Naive thymus-derived CD8-positive, alpha-beta T cell (primary cell): ENCODE results near the gene GPR142. TPM values are rescaled to one million over a fixed set of nuclear protein-coding genes. Genes with fewer than 3 reads are reported as not detected.

ENCODE experiments used
- ATAC-seq, 2 donors: fragments of 150-1000 bp; cut with Tn5 transposase in 1 of 2; sonication (Bioruptor Pico), chemical (Tn5 transposase) in 1 of 2; 1 replicate in 1 of 2; 2 replicates in 1 of 2; pipeline ENCODE4 v1.10.0; 2021; ENCODE audit warnings: mild to moderate bottlenecking in 2 of 2, moderate library complexity in 2 of 2
- POLR2A ChIA-PET: fragments of 350-600 bp; sonication (Branson Sonifier 250); formaldehyde crosslinking; loops from one replicate; lab custom pipeline; 2021; ENCODE audit warnings: antibody characterized with exemption; lab: Charles Lee
- DNase-seq, 10 donors: peaks; one replicate each; pipeline versions ENCODE4 v3.0.0 to v3.0.0-alpha.2; 2020 to 2022
- H3K27ac Mint-ChIP-seq, 10 donors: one replicate each; pipeline ENCODE4 v1.8.0; 2020 to 2022; ENCODE audit warnings: mild to moderate bottlenecking in 10 of 10, mixed read lengths in 10 of 10, moderate library complexity in 4 of 10, inconsistent platforms in 1 of 10
- H3K27me3 Mint-ChIP-seq, 5 donors: one replicate each; pipeline ENCODE4 v1.8.0; 2021 to 2022; ENCODE audit warnings: mixed read lengths in 5 of 5
- H3K36me3 Mint-ChIP-seq, 3 donors: one replicate each; pipeline ENCODE4 v1.8.0; 2020 to 2022; ENCODE audit warnings: mixed read lengths in 3 of 3, mild to moderate bottlenecking in 2 of 3, inconsistent platforms in 1 of 3
- H3K4me1 Mint-ChIP-seq, 4 donors: one replicate each; pipeline ENCODE4 v1.8.0; 2021 to 2022; ENCODE audit warnings: mixed read lengths in 4 of 4
- H3K4me3 Mint-ChIP-seq, 10 donors: one replicate each; pipeline ENCODE4 v1.8.0; 2020 to 2022; ENCODE audit warnings: mild to moderate bottlenecking in 10 of 10, mixed read lengths in 10 of 10, moderate library complexity in 6 of 10, inconsistent platforms in 1 of 10
- H3K9me3 Mint-ChIP-seq, 9 donors: one replicate each; pipeline ENCODE4 v1.8.0; 2020 to 2022; ENCODE audit warnings: mixed read lengths in 9 of 9, mild to moderate bottlenecking in 3 of 9, inconsistent platforms in 1 of 9, moderate library complexity in 1 of 9
- polyA plus RNA-seq, 3 donors: library from polyadenylated mRNA; unstranded; fragments of 300-500 nt; fragmentation: Illumina TruSeq; gene quantifications; one replicate each; pipeline ENCODE4 v1.2.3, GENCODE V29; 2021
- total RNA-seq, 8 experiments: library from RNA in 2 of 8; stranded (reverse) in 2 of 8; gene quantifications; one replicate each; pipeline ENCODE4 v1.2.3 and lab custom pipeline; 2021 to 2026

The GPR142 gene
- total and polyA plus RNA-seq, 5 experiments from 2014 or later: 0.10 TPM; not detected in 4

DNA sequence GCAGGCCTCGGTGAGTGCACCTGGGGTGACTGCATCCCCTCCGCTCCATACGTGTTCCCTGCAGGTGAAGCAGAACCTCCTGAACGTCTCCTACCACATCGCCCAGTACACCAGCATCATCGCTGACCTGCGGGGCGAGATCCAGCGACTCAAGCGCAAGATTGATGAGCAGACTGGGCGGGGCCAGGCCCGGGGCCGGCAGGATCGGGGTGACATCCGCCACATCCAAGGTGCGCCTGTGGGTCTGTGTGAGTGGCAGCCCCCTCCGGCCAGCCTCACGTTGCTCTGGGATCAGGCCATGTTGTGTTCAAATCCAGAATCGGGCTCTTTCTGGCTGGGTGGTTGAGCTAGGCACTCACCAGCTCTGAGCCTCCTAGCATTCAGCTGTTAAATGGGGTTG is 18.2 kb upstream of the GPR142 start:
- no peaks in the 10 kb centered on the region for H3K36me3 Mint-ChIP-seq
- H3K9me3 Mint-ChIP-seq: no peaks in the 10 kb centered on the region
- POLR2A ChIA-PET: no interaction called here
- DNase-seq: no peak
- H3K4me3 Mint-ChIP-seq: no peak overlapping the region
- H3K4me1 Mint-ChIP-seq: peaks cover 0 to 13% (median under 1%) of the 10 kb centered on the region in 4 donors
- peaks cover 9 to 44% (median 27%) of the 10 kb centered on the region in 5 donors for H3K27me3 Mint-ChIP-seq
- no peak for ATAC-seq
- no peak overlapping the region for H3K27ac Mint-ChIP-seq

DNA sequence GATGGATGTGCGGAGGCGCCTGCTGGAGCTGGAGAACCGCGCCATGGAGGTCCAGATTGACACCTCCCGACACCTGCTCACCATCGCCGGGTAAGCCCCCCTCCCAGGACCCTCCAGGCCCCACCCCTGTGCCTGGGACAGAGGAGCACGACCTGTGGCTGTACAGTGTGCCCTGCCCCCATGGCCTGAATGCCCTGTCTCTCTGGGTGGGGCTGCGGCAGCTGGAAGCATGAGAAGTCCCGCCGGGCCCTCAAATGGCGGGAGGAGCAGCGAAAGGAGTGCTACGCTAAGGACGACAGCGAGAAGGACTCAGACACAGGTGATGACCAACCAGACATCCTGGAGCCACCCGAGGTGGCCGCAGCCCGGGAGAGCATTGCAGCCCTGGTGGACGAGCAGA is 16.8 kb upstream of the GPR142 start:
- POLR2A ChIA-PET: no interaction called here
- no peaks in the 10 kb centered on the region for H3K36me3 Mint-ChIP-seq
- DNase-seq (no peak), ATAC-seq (no peak)
- H3K9me3 Mint-ChIP-seq: no peaks in the 10 kb centered on the region
- H3K27me3 Mint-ChIP-seq: peaks cover 9 to 57% (median 41%) of the 10 kb centered on the region in 5 donors
- H3K4me3 Mint-ChIP-seq: no peak overlapping the region
- no peak overlapping the region for H3K27ac Mint-ChIP-seq
- H3K4me1 Mint-ChIP-seq: peaks cover 0 to 18% (median 4%) of the 10 kb centered on the region in 4 donors

- Mint-ChIP-seq H3K4me1 (peaks cover 0 to 18% (median 4%) of the 10 kb centered on the region in 4 donors), H3K4me3 (no peak overlapping the region), H3K9me3 (no peaks in the 10 kb centered on the region), H3K27me3 (peaks cover 9 to 68% (median 47%) of the 10 kb centered on the region in 5 donors), H3K36me3 (no peaks in the 10 kb centered on the region), H3K27ac (no peak overlapping the region)
- peak in 1 of 2 donors; percentile 45 for ATAC-seq
- DNase-seq: no peak
- POLR2A ChIA-PET: no interaction called here
Measured at GRCh38 chr17:74351552-74352210, 15.6 kb upstream of the GPR142 start.

GRCh38 chr17:74353446-74354060 is 13.8 kb upstream of the GPR142 start:
- H3K27me3 Mint-ChIP-seq: peaks cover 7 to 65% (median 44%) of the 10 kb centered on the region in 5 donors
- H3K4me3 Mint-ChIP-seq: no peak overlapping the region
- POLR2A ChIA-PET: no interaction called here
- no peak overlapping the region for H3K27ac Mint-ChIP-seq
- no peaks in the 10 kb centered on the region for H3K9me3 Mint-ChIP-seq
- DNase-seq (no peak), ATAC-seq (no peak)
- no peaks in the 10 kb centered on the region for H3K36me3 Mint-ChIP-seq
- H3K4me1 Mint-ChIP-seq: peaks cover 0 to 22% (median 6%) of the 10 kb centered on the region in 4 donors

- H3K4me1 Mint-ChIP-seq: peaks cover 0 to 24% (median 6%) of the 10 kb centered on the region in 4 donors
- H3K36me3 Mint-ChIP-seq: no peaks in the 10 kb centered on the region
- POLR2A ChIA-PET: no interaction called here
- H3K9me3 Mint-ChIP-seq: no peaks in the 10 kb centered on the region
- no peak overlapping the region for H3K4me3 Mint-ChIP-seq
- ATAC-seq: peak; percentile 39 to 52
- H3K27ac Mint-ChIP-seq: no peak overlapping the region
- DNase-seq: peak in 4 of 10 donors; percentile 21 to 29 (median 22)
- peaks cover 11 to 71% (median 45%) of the 10 kb centered on the region in 5 donors for H3K27me3 Mint-ChIP-seq
Measured at GRCh38 chr17:74354123-74354522, 13.2 kb upstream of the GPR142 start.

- POLR2A ChIA-PET: no interaction called here
- H3K27me3 Mint-ChIP-seq: peaks cover 11 to 71% (median 45%) of the 10 kb centered on the region in 5 donors
- peaks cover 0 to 24% (median 6%) of the 10 kb centered on the region in 4 donors for H3K4me1 Mint-ChIP-seq
- H3K4me3 Mint-ChIP-seq: peak overlapping the region in 1 of 10 donors; percentile 14
- no peaks in the 10 kb centered on the region for H3K9me3 Mint-ChIP-seq
- H3K36me3 Mint-ChIP-seq: no peaks in the 10 kb centered on the region
- no peak overlapping the region for H3K27ac Mint-ChIP-seq
- ATAC-seq: no peak
- DNase-seq: no peak
Measured at GRCh38 chr17:74354561-74354960, 12.7 kb upstream of the GPR142 start.

DNA sequence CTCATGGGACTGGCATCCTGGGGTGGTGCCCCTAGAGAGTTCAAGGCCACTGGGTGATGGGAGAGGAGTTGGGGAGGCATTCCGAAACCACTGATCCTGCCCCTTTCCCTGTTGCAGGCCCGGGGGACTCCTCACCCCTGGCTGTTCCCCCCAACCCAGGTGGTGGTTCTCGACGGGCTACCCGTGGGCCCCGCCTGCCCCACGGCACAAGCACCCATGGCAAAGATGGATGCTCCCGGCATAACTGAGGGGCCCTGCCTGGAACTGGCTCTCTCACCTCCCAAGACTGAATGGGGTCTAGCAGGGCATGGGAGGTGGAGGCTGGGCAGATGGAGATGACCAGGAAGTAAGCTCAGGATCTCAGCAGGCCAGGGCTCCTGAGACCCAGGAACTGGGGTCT is 12.2 kb upstream of the GPR142 start:
- peaks cover 11 to 72% (median 42%) of the 10 kb centered on the region in 5 donors for H3K27me3 Mint-ChIP-seq

GRCh38 chr17:74356646-74357465 is 10.4 kb upstream of the GPR142 start:
- no peaks in the 10 kb centered on the region for H3K36me3 Mint-ChIP-seq
- no peaks in the 10 kb centered on the region for H3K9me3 Mint-ChIP-seq
- H3K27ac Mint-ChIP-seq: no peak overlapping the region
- peaks cover 0 to 24% (median 6%) of the 10 kb centered on the region in 4 donors for H3K4me1 Mint-ChIP-seq
- peak overlapping the region in 5 of 10 donors; percentile 14 to 57 (median 34) for H3K4me3 Mint-ChIP-seq
- ATAC-seq (peak; percentile 14 to 46), DNase-seq (no peak)
- peaks cover 14 to 78% (median 52%) of the 10 kb centered on the region in 5 donors for H3K27me3 Mint-ChIP-seq
- POLR2A ChIA-PET: interaction anchor here (0.9 to 1.0 kb wide), 2 partner anchors 18 to 144 kb away, joined by 3 to 4 read pairs; partner anchors contain the start of gene TTYH2

More for the DNA sequence above, 12.2 kb upstream of the GPR142 start:
- peaks cover 0 to 22% (median 6%) of the 10 kb centered on the region in 4 donors for H3K4me1 Mint-ChIP-seq
- H3K4me3 Mint-ChIP-seq: peak overlapping the region in 1 of 10 donors; percentile 20
- no peak for DNase-seq
- ATAC-seq: no peak
- no peaks in the 10 kb centered on the region for H3K9me3 Mint-ChIP-seq
- POLR2A ChIA-PET: no interaction called here
- H3K27ac Mint-ChIP-seq: no peak overlapping the region
- no peaks in the 10 kb centered on the region for H3K36me3 Mint-ChIP-seq

DNA sequence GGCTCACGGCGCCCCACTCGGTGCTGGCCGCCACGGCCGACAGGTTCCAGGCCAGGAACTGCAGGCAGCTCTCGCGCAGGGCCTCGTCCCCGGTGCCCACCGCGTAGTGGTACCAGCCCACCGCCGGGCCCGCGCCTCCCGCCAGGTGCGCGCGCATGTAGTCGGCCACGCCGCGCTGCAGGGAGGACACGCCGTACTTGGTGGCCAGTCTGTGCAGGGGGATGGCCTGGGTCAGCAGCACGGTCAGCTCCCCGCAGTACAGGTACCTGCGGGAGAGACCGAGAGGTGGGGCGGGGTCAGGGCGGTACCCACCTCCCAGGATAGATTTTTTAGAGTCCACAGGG is 9.9 kb upstream of the GPR142 start:
- POLR2A ChIA-PET: interaction anchor here (0.9 to 1.0 kb wide), 2 partner anchors 18 to 144 kb away, joined by 3 to 4 read pairs; partner anchors contain the start of gene TTYH2
- ATAC-seq (no peak), DNase-seq (no peak)
- no peaks in the 10 kb centered on the region for H3K9me3 Mint-ChIP-seq
- no peak overlapping the region for H3K27ac Mint-ChIP-seq
- H3K4me3 Mint-ChIP-seq: peak overlapping the region in 2 of 10 donors; percentile 34 to 56
- peaks cover 0 to 24% (median 6%) of the 10 kb centered on the region in 4 donors for H3K4me1 Mint-ChIP-seq
- H3K36me3 Mint-ChIP-seq: no peaks in the 10 kb centered on the region
- peaks cover 14 to 79% (median 51%) of the 10 kb centered on the region in 5 donors for H3K27me3 Mint-ChIP-seq

GRCh38 chr17:74358697-74359096 is 8.6 kb upstream of the GPR142 start:
- ATAC-seq: no peak

DNA sequence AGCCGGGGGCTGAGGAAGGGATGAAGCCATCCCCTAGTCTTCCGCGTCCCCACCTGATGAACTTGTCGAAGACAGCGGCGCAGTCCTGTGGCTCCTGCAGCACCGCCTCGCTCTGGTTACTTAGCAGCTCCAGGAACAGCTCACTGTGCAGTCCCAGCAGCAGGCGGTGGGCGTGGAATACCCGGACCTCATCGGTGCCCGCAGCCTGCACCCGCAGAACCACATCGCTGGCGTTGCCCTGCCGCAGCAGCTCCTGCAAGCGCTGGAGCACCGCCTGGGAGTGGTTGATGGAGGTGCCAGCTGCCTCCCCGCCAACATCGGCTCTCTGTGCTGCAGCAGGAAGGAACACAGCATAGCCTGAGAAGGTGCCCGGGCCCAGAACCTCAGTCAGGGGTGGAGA is 7.4 kb upstream of the GPR142 start:
- DNase-seq (no peak), ATAC-seq (no peak)
- H3K36me3 Mint-ChIP-seq: no peaks in the 10 kb centered on the region
- H3K4me1 Mint-ChIP-seq: peaks cover 0 to 8% (median 2%) of the 10 kb centered on the region in 4 donors
- POLR2A ChIA-PET: no interaction called here
- H3K27ac Mint-ChIP-seq: no peak overlapping the region
- H3K4me3 Mint-ChIP-seq: no peak overlapping the region
- H3K9me3 Mint-ChIP-seq: no peaks in the 10 kb centered on the region
- peaks cover 14 to 56% (median 28%) of the 10 kb centered on the region in 5 donors for H3K27me3 Mint-ChIP-seq

More at GRCh38 chr17:74358697-74359096, 8.6 kb upstream of the GPR142 start:
- H3K9me3 Mint-ChIP-seq: no peaks in the 10 kb centered on the region
- no peak for DNase-seq
- H3K36me3 Mint-ChIP-seq: no peaks in the 10 kb centered on the region
- H3K27ac Mint-ChIP-seq: no peak overlapping the region
- peaks cover 14 to 68% (median 38%) of the 10 kb centered on the region in 5 donors for H3K27me3 Mint-ChIP-seq
- peaks cover 0 to 17% (median 6%) of the 10 kb centered on the region in 4 donors for H3K4me1 Mint-ChIP-seq
- H3K4me3 Mint-ChIP-seq: peak overlapping the region in 3 of 10 donors; percentile 2 to 43 (median 20)
- POLR2A ChIA-PET: no interaction called here

DNA sequence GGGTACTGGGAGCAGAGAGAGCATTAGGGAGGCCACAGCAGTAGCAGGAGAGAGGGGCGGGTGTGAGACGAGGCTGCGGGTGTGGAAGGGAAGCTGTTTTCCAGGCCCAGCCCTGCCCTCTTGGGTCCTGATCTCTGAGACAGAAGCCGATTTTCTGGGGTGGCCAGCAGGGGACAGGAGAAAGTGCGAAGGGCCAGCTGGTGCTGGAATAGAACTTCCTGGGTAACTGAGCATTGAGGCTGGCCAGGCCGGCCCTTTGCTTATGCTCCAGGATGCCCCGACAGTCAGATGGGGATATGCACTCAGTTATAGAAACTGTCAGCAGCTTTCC is 6.4 kb upstream of the GPR142 start:
- Mint-ChIP-seq H3K27ac (peak overlapping the region in 1 of 10 donors; percentile 24), H3K36me3 (no peaks in the 10 kb centered on the region), H3K27me3 (peaks cover 14 to 47% (median 23%) of the 10 kb centered on the region in 5 donors), H3K4me1 (peaks cover 0 to 8% (median 2%) of the 10 kb centered on the region in 4 donors), H3K4me3 (no peak overlapping the region), H3K9me3 (no peaks in the 10 kb centered on the region)
- no peak for ATAC-seq
- no peak for DNase-seq
- POLR2A ChIA-PET: no interaction called here
